ENCODE measurements around the gene APBA2.

DNA sequence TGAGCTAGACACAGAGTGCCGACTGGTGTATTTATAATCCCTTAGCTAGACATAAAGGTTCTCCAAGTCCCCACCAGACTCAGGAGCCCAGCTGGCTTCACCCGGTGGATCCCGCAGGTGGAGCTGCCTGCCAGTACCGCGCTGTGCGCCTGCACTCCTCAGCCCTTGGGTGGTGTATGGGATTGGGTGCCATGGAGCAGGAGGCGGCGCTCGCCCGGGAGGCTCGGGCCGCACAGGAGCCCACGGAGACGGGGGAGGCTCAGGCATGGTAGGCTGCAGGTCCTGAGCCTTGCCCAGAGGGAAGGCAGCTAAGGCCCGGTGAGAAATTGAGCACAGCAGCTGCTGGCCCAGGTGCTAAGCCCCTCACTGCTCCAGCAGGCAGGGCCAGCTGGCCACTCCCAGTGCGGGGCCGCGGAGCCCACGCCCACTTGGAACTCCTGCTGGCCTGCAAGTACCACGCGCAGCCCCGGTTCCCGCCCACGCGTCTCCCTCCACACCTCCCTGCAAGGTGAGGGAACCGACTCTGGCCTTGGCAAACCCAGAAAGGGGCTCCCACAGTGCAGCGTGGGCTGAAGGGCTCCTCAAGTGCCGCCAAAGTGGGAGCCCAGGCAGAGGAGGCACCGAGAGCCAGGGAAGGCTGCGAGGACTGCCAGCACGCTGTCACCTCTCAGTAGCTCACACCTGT, 274.1 kb downstream of the APBA2 start:
- TF ChIP-seq, protein P1, sequence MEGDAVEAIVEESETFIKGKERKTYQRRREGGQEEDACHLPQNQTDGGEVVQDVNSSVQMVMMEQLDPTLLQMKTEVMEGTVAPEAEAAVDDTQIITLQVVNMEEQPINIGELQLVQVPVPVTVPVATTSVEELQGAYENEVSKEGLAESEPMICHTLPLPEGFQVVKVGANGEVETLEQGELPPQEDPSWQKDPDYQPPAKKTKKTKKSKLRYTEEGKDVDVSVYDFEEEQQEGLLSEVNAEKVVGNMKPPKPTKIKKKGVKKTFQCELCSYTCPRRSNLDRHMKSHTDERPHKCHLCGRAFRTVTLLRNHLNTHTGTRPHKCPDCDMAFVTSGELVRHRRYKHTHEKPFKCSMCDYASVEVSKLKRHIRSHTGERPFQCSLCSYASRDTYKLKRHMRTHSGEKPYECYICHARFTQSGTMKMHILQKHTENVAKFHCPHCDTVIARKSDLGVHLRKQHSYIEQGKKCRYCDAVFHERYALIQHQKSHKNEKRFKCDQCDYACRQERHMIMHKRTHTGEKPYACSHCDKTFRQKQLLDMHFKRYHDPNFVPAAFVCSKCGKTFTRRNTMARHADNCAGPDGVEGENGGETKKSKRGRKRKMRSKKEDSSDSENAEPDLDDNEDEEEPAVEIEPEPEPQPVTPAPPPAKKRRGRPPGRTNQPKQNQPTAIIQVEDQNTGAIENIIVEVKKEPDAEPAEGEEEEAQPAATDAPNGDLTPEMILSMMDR (optimal IDR thresholded peaks at IDR 0.05 in 1 of 3, IDR thresholded peaks at IDR 0.05 in 1 of 3, conservative IDR thresholded peaks at IDR 0.05 in 1 of 3; ENCODE audit: extremely low read depth in 1 of 3, insufficient read depth in 2 of 3, low read length in 3 of 3), result no peak
- TF ChIP-seq EZH2 (IDR thresholded peaks at IDR 0.05; ENCODE audit: low read length), result no peak
